Lung (tissue), 12 donors: ENCODE data around the gene THTPA. TPM values are rescaled to one million over a fixed set of nuclear protein-coding genes. Genes with fewer than 3 reads are reported as not detected.
"Not testable (repeated sequence)": the region's sequence is repeated elsewhere in the genome, so short reads cannot be mapped to it uniquely, and the experiment has no call there.

Experiments used
- ATAC-seq: fragments of 200-7000 bp; cut with Tn5 transposase; one replicate; pipeline ENCODE4 v1.9.1; 2020; ENCODE audit warnings: moderate number of reproducible peaks; ENCODE audit not compliant: insufficient read depth, low FRiP score
- DNase-seq, 3 donors: peaks; one replicate each; pipeline ENCODE4 v3.0.0-alpha.2; 2013 to 2017
- H3K27ac ChIP-seq, 2 donors: one replicate each; pipeline ENCODE4 v1.5.1; 2013; ENCODE audit warnings: mild to moderate bottlenecking in 2 of 2, moderate library complexity in 2 of 2, control low read depth in 1 of 2, inconsistent platforms in 1 of 2, low read depth in 1 of 2, low read length in 1 of 2
- H3K27me3 ChIP-seq, 3 donors: one replicate each; pipeline ENCODE4 v1.5.1; 2013; ENCODE audit warnings: low read length in 2 of 3; ENCODE audit not compliant: control insufficient read depth in 3 of 3, insufficient read depth in 3 of 3
- H3K36me3 ChIP-seq, 4 donors: one replicate each; pipeline ENCODE4 v1.5.1; 2013; ENCODE audit warnings: low read length in 4 of 4, mild to moderate bottlenecking in 1 of 4, moderate library complexity in 1 of 4; ENCODE audit not compliant: control insufficient read depth in 4 of 4, insufficient read depth in 4 of 4
- H3K4me1 ChIP-seq, 5 donors: one replicate each; pipeline ENCODE4 v1.5.1; 2013; ENCODE audit warnings: low read length in 5 of 5, mild to moderate bottlenecking in 2 of 5, moderate library complexity in 1 of 5; ENCODE audit not compliant: control insufficient read depth in 5 of 5, insufficient read depth in 5 of 5
- H3K4me3 ChIP-seq: one replicate; pipeline ENCODE4 v1.5.1; 2013; ENCODE audit warnings: mild to moderate bottlenecking, control low read depth, moderate library complexity
- H3K9ac ChIP-seq, 2 donors: one replicate each; pipeline ENCODE4 v1.5.1; 2013; ENCODE audit warnings: low read length in 2 of 2, control low read depth in 1 of 2; ENCODE audit not compliant: insufficient read depth in 1 of 2
- H3K9me3 ChIP-seq, 4 donors: one replicate each; pipeline ENCODE4 v1.5.1; 2013; ENCODE audit warnings: low read length in 3 of 4, mild to moderate bottlenecking in 1 of 4, moderate library complexity in 1 of 4; ENCODE audit not compliant: control insufficient read depth in 4 of 4, insufficient read depth in 3 of 4
- CTCF ChIP-seq: IDR thresholded peaks from 2 replicates; pipeline ENCODE4 v1.5.1; 2012; ENCODE audit warnings: mild to moderate bottlenecking; ENCODE audit errors: control extremely low read depth, extremely low read depth
- WGBS, 2 donors: extraction: QIAGEN DNeasy Blood & Tissue Kit; methylation state at CpG; one replicate each; pipeline ENCODE4 v1.1.7; 2013; 5-methylcytosine and 5-hydroxymethylcytosine counted together
- polyA plus RNA-seq, 2 donors: library from polyadenylated mRNA; stranded (reverse); fragments of 200-250 nt; gene quantifications; one replicate each; pipeline ENCODE4 v1.2.1, GENCODE V29; 2013
- total RNA-seq, 2 donors: library from RNA; depleted of rRNA in 1 of 2; stranded (reverse); fragments of >200 nt in 1 of 2; gene quantifications; one replicate each; pipeline ENCODE4 v1.2.1, GENCODE V29; 2014 to 2021
- donor health status: control.
- donor health status: control.
- donor health status: Bipolar disorder and iron deficiency.
- donor health status: healthy.
- donor health status: DM: yes; HTN: yes; CAD: no.

The THTPA gene
- total and polyA plus RNA-seq, 4 donors, result 7.7 to 22.1 (median 14.1) TPM

- Histone ChIP-seq H3K9ac (no peak overlapping the region), H3K4me1 (peaks cover 0 to 4% (median 0%) of the 10 kb centered on the region in 5 donors), H3K36me3 (no peaks in the 10 kb centered on the region), H3K9me3 (no peaks in the 10 kb centered on the region), H3K4me3 (no peak overlapping the region), H3K27me3 (peaks cover 5 to 25% (median 15%) of the 10 kb centered on the region in 3 donors), H3K27ac (no peak overlapping the region)
- ATAC-seq (no peak), DNase-seq (no peak)
- WGBS, 2 donors, result 86 to 92% methylated on average over 3 of the region's 3 CpGs
- TF ChIP-seq CTCF, result no peak
Measured at GRCh38 chr14:23582906-23583760, 27.1 kb downstream of the THTPA start.

- ATAC-seq, H3K27ac ChIP-seq, H3K9me3 ChIP-seq, DNase-seq, H3K9ac ChIP-seq, H3K4me1 ChIP-seq, H3K36me3 ChIP-seq, H3K4me3 ChIP-seq: not testable (repeated sequence)
- peaks cover 5 to 17% (median 11%) of the 10 kb centered on the region in 3 donors for H3K27me3 ChIP-seq
- 75 to 82% methylated on average over 24 of the region's 25 CpGs for WGBS, 2 donors
Measured at GRCh38 chr14:23583761-23584526, 27.9 kb downstream of the THTPA start.

GRCh38 chr14:23584527-23585203, 28.6 kb downstream of the THTPA start:
- WGBS, 2 donors, result 89 to 96% methylated on average over 19 to 24 of the region's 26 CpGs
- not testable (repeated sequence) for H3K9me3 ChIP-seq, H3K27me3 ChIP-seq, H3K4me1 ChIP-seq, H3K4me3 ChIP-seq, H3K27ac ChIP-seq, ATAC-seq, H3K36me3 ChIP-seq, H3K9ac ChIP-seq, DNase-seq

- peak; percentile 77 for ATAC-seq
- no peak overlapping the region for H3K27ac ChIP-seq
- peaks cover 0 to 2% (median 0%) of the 10 kb centered on the region in 4 donors for H3K9me3 ChIP-seq
- 10 to 14% methylated on average over 5 of the region's 5 CpGs for WGBS, 2 donors
- no peak overlapping the region for H3K4me3 ChIP-seq
- TF ChIP-seq CTCF, result peak; percentile 86
- H3K27me3 ChIP-seq, result no peaks in the 10 kb centered on the region
- DNase-seq, result peak; percentile 92 to 96 (median 94)
- H3K4me1 ChIP-seq, result peaks cover 0 to 8% (median 0%) of the 10 kb centered on the region in 5 donors
- H3K9ac ChIP-seq, result no peak overlapping the region
- H3K36me3 ChIP-seq, result no peaks in the 10 kb centered on the region
Measured at GRCh38 chr14:23588884-23589598, 33.0 kb downstream of the THTPA start.
